HCT116 (cell line): ENCODE measurements around the gene RBFOX2. TPM values are rescaled to one million over a fixed set of nuclear protein-coding genes. Genes with fewer than 3 reads are reported as not detected.

ENCODE experiments used
- ATAC-seq: fragments of 200-7000 bp; cut with Tn5 transposase; 2 replicates; pipeline ENCODE4 v1.9.1; 2020; ENCODE audit warnings: mild to moderate bottlenecking, moderate library complexity
- BruUV-seq: library from RNA; stranded (reverse); fragments of 400-500 nt; replicated peaks from 2 replicates; lab custom pipeline; 2021; lab: Mats Ljungman, UMichigan
- CTCF ChIA-PET: fragments of 300-600 bp; sonication (Branson Sonifier 250); formaldehyde crosslinking; loops from one replicate; lab custom pipeline; 2021; ENCODE audit warnings: antibody characterized with exemption; lab: Charles Lee
- POLR2A ChIA-PET: fragments of 300-600, 350-600 bp; sonication (Branson Sonifier 250); formaldehyde crosslinking; loops from one replicate; lab custom pipeline; 2021; ENCODE audit warnings: antibody characterized with exemption; lab: Charles Lee
- RAD21 ChIA-PET, 2 experiments: fragments of 300-600 bp; sonication (Branson Sonifier 250); formaldehyde crosslinking; loops; one replicate each; lab custom pipeline; 2023; ENCODE audit warnings: low total read pairs in 2 of 2; ENCODE audit not compliant: uncharacterized antibody in 2 of 2, unreplicated experiment in 2 of 2, low non-redundant PET in 1 of 2; lab: Charles Lee
- DNase-seq: peaks from one replicate; pipeline ENCODE4 v3.0.0-alpha.2; 2010; ENCODE audit warnings: low read depth, low spot score
- H2AFZ ChIP-seq: fragments of 200-600 bp; shearing (Covaris generic), sonication (generic); 2 replicates; pipeline ENCODE4 v1.6.1; 2017; ENCODE audit warnings: low read depth, mixed run types, mixed read lengths, antibody characterized with exemption, low read length; ENCODE audit not compliant: poor library complexity, severe bottlenecking
- H3K27ac ChIP-seq: 2 replicates; pipeline ENCODE4 v1.5.1; 2012; ENCODE audit warnings: low read depth, low read length
- H3K27me3 ChIP-seq: fragments of 200-600 bp; sonication (generic); 2 replicates; pipeline ENCODE4 v1.6.1; 2016; ENCODE audit warnings: mixed run types, low read length, mixed read lengths; ENCODE audit not compliant: insufficient read depth
- H3K36me3 ChIP-seq, 2 experiments: fragments of 200-500 bp in 1 of 2; fragments of 200-600 bp in 1 of 2; sonication (Bioruptor generic) in 1 of 2; sonication (generic) in 1 of 2; 2 replicates each; pipeline versions ENCODE4 v1.5.1 to v1.6.1; 2014 to 2016; ENCODE audit warnings: low read length in 2 of 2, inconsistent platforms in 1 of 2, mixed read lengths in 1 of 2, mixed run types in 1 of 2; ENCODE audit not compliant: insufficient read depth in 2 of 2, control insufficient read depth in 1 of 2
- H3K4me1 ChIP-seq, 2 experiments: fragments of 200-600 bp in 1 of 2; sonication (generic) in 1 of 2; 2 replicates each; pipeline versions ENCODE4 v1.5.1 to v1.6.1; 2012 to 2017; ENCODE audit warnings: low read length in 2 of 2, inconsistent platforms in 1 of 2, mild to moderate bottlenecking in 1 of 2, mixed read lengths in 1 of 2, mixed run types in 1 of 2, moderate library complexity in 1 of 2; ENCODE audit not compliant: insufficient read depth in 2 of 2, control insufficient read depth in 1 of 2
- H3K4me2 ChIP-seq: fragments of 200-600 bp; sonication (generic); 2 replicates; pipeline ENCODE4 v1.6.1; 2017; ENCODE audit warnings: mixed run types, low read length, mixed read lengths
- H3K4me3 ChIP-seq, 2 experiments: fragments of 200-600 bp in 1 of 2; sonication (generic) in 1 of 2; replicated peaks in 1 of 2; 2 replicates each; pipeline ENCODE4 v1.5.1; 2011 to 2016; ENCODE audit warnings: low read length in 2 of 2, control low read depth in 1 of 2, low read depth in 1 of 2, mild to moderate bottlenecking in 1 of 2, mixed read lengths in 1 of 2, mixed run types in 1 of 2
- H3K79me2 ChIP-seq: fragments of 200-600 bp; sonication (generic); 2 replicates; pipeline ENCODE4 v1.6.1; 2017; ENCODE audit warnings: mild to moderate bottlenecking, mixed run types, low read length, moderate library complexity, mixed read lengths; ENCODE audit not compliant: insufficient read depth
- H3K9ac ChIP-seq: fragments of 200-600 bp; sonication (generic); 2 replicates; pipeline ENCODE4 v1.6.1; 2016; ENCODE audit warnings: low read length, mixed read lengths
- H3K9me2 ChIP-seq: fragments of 200-600 bp; sonication (generic), shearing (Covaris generic); 2 replicates; pipeline ENCODE4 v1.6.1; 2017; ENCODE audit warnings: mixed run types, mild to moderate bottlenecking, moderate library complexity; ENCODE audit not compliant: insufficient read depth
- H3K9me3 ChIP-seq, 2 experiments: fragments of 200-500 bp in 1 of 2; fragments of 200-600 bp in 1 of 2; sonication (Bioruptor generic) in 1 of 2; sonication (generic) in 1 of 2; 2 replicates each; pipeline ENCODE4 v1.6.1; 2014 to 2017; ENCODE audit warnings: low read length in 2 of 2, mixed read lengths in 2 of 2, inconsistent platforms in 1 of 2, low read depth in 1 of 2, mild to moderate bottlenecking in 1 of 2, mixed run types in 1 of 2, moderate library complexity in 1 of 2; ENCODE audit not compliant: control insufficient read depth in 1 of 2, insufficient read depth in 1 of 2
- H4K20me1 ChIP-seq: fragments of 200-600 bp; sonication (generic), shearing (Covaris generic); 2 replicates; pipeline ENCODE4 v1.6.1; 2017; ENCODE audit warnings: mixed run types, mild to moderate bottlenecking, moderate library complexity; ENCODE audit not compliant: insufficient read depth
- EGR1 ChIP-seq: IDR thresholded peaks from 2 replicates; pipeline ENCODE4 v1.6.1; 2012; ENCODE audit warnings: low read depth
- ELF1 ChIP-seq: IDR thresholded peaks from 2 replicates; pipeline ENCODE4 v1.6.1; 2012; ENCODE audit warnings: low read depth, borderline replicate concordance
- POLR2A ChIP-seq: IDR thresholded peaks from 2 replicates; pipeline ENCODE4 v1.7.0; 2011; ENCODE audit warnings: borderline replicate concordance; ENCODE audit not compliant: insufficient read depth, insufficient read length; ENCODE audit errors: extremely low read depth
- YY1 ChIP-seq: IDR thresholded peaks from 2 replicates; pipeline ENCODE4 v1.6.1; 2011; ENCODE audit warnings: low read length, low read depth, moderate library complexity, mild to moderate bottlenecking; ENCODE audit not compliant: insufficient replicate concordance; ENCODE audit errors: extremely low read depth
- ZFX ChIP-seq: fragments of 450-650 bp; IDR thresholded peaks from 2 replicates; pipeline ENCODE4 v1.6.1; 2017
- intact Hi-C: fragments of 100-400 bp; cut with micrococcal nuclease; formaldehyde crosslinking; loops from 2 replicates; pipeline ENCODE4 v1.10.0; 2022
- total RNA-seq: library from RNA; stranded (reverse); gene quantifications from one replicate; pipeline ENCODE4 v1.2.1, GENCODE V29; 2021; ENCODE audit not compliant: unreplicated experiment
- TF ChIP-seq, protein P1 (sequence below), 3 experiments: fragments of 200-600 bp in 1 of 3; sonication (generic) in 1 of 3; IDR thresholded peaks in 2 of 3; conservative IDR thresholded peaks in 1 of 3; 2 replicates each; pipeline ENCODE4 v1.5.1; 2012 to 2017; ENCODE audit warnings: low read depth in 2 of 3, low read length in 2 of 3, antibody characterized with exemption in 1 of 3, borderline replicate concordance in 1 of 3, control low read depth in 1 of 3, mild to moderate bottlenecking in 1 of 3, mixed read lengths in 1 of 3, mixed run types in 1 of 3, moderate library complexity in 1 of 3; ENCODE audit not compliant: insufficient read depth in 1 of 3
- TF ChIP-seq, protein P2 (sequence below): IDR thresholded peaks from 2 replicates; pipeline ENCODE4 v1.6.1; 2012

Gene RBFOX2
- total RNA-seq, 1 experiment from 2014 or later, result 83.9 TPM

DNA sequence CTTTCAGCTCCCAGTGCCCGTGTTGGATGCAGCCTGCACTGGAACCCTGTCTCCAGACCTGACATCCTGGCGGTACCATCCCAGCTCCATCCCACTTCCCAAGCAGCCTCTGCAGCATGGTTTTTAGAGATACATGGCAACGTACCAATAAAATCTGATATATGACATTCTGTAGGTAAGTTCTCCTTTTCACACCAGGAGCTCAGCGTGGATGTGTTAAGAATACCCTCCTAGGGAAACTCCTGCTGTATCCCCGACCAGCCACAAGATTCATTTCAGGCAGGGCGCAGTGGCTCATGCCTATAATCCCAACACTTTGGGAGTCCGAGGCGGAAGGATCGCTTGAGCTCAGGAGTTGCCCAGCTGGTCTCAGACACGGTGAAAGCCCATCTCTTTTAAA, 295.6 kb downstream of the RBFOX2 start:
- Histone ChIP-seq H2AFZ (no peak overlapping the region), H3K9me2 (no peaks in the 10 kb centered on the region), H4K20me1 (no peaks in the 10 kb centered on the region), H3K9me3 (no peaks in the 10 kb centered on the region), H3K4me3 (no peak overlapping the region), H3K27me3 (no peaks in the 10 kb centered on the region), H3K79me2 (no peaks in the 10 kb centered on the region), H3K4me1 (no peaks in the 10 kb centered on the region), H3K36me3 (no peaks in the 10 kb centered on the region), H3K27ac (no peak overlapping the region), H3K9ac (no peak overlapping the region), H3K4me2 (no peak overlapping the region)
- intact Hi-C loops, result no loop called here
- no TSS peak for BruUV-seq
- RAD21 ChIA-PET, result no interaction called here
- CTCF ChIA-PET, result no interaction called here
- POLR2A ChIA-PET, result no interaction called here
- ATAC-seq (no peak), DNase-seq (no peak)
- TF ChIP-seq, protein P1, sequence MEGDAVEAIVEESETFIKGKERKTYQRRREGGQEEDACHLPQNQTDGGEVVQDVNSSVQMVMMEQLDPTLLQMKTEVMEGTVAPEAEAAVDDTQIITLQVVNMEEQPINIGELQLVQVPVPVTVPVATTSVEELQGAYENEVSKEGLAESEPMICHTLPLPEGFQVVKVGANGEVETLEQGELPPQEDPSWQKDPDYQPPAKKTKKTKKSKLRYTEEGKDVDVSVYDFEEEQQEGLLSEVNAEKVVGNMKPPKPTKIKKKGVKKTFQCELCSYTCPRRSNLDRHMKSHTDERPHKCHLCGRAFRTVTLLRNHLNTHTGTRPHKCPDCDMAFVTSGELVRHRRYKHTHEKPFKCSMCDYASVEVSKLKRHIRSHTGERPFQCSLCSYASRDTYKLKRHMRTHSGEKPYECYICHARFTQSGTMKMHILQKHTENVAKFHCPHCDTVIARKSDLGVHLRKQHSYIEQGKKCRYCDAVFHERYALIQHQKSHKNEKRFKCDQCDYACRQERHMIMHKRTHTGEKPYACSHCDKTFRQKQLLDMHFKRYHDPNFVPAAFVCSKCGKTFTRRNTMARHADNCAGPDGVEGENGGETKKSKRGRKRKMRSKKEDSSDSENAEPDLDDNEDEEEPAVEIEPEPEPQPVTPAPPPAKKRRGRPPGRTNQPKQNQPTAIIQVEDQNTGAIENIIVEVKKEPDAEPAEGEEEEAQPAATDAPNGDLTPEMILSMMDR (IDR thresholded peaks at IDR 0.05 in 2 of 3, conservative IDR thresholded peaks at IDR 0.05 in 1 of 3; ENCODE audit: borderline replicate concordance in 1 of 3, insufficient read depth in 1 of 3, low read depth in 2 of 3, low read length in 2 of 3), result no peak
- TF ChIP-seq ELF1, result no peak
- no peak for TF ChIP-seq POLR2A

DNA sequence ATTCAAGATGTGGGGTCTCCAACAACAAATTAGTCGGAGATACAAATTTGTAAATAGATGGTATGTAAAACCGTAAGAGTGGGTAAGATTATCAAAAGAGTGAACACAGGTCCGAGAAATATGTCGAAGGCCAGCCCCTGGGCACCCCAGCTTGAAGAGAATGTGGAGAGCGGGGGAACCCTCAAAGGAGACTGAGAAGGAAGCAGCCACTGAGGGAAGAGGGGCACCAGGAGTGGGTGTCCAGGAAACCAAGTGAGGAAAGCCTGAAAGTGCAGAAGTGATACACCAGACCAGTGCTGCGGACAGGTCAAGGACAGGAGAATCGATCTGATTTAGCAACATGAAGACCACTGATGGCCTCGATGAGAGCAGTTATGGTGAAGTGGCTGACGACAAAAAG, 296.5 kb downstream of the RBFOX2 start:
- POLR2A ChIA-PET, result no interaction called here
- Histone ChIP-seq H3K27me3 (no peaks in the 10 kb centered on the region), H3K9me3 (no peaks in the 10 kb centered on the region), H2AFZ (no peak overlapping the region), H3K4me1 (no peaks in the 10 kb centered on the region)
- TF ChIP-seq, protein P1 (IDR thresholded peaks at IDR 0.05 in 2 of 3, conservative IDR thresholded peaks at IDR 0.05 in 1 of 3; ENCODE audit: borderline replicate concordance in 1 of 3, insufficient read depth in 1 of 3, low read depth in 2 of 3, low read length in 2 of 3), result no peak
- TF ChIP-seq YY1 (no peak), EGR1 (no peak), ZFX (no peak)
- TF ChIP-seq, protein P2, sequence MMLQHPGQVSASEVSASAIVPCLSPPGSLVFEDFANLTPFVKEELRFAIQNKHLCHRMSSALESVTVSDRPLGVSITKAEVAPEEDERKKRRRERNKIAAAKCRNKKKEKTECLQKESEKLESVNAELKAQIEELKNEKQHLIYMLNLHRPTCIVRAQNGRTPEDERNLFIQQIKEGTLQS, result no peak
- TF ChIP-seq, all 23 proteins: peak for 0
- Histone ChIP-seq H3K27ac (no peak overlapping the region), H4K20me1 (no peaks in the 10 kb centered on the region), H3K9me2 (no peaks in the 10 kb centered on the region), H3K79me2 (no peaks in the 10 kb centered on the region), H3K36me3 (no peaks in the 10 kb centered on the region), H3K9ac (no peak overlapping the region), H3K4me2 (no peak overlapping the region), H3K4me3 (no peak overlapping the region)
- no TSS peak for BruUV-seq
- ATAC-seq (no peak), DNase-seq (no peak)
- intact Hi-C loops, result no loop called here
- CTCF ChIA-PET, result no interaction called here
- RAD21 ChIA-PET, result no interaction called here
